OCI-M1 (cell line): ENCODE measurements around the gene R3HCC1L.
"Not testable (repeated sequence)": the region's sequence is repeated elsewhere in the genome, so short reads cannot be mapped to it uniquely, and the experiment has no call there.

Experiments used
- DNase-seq: peaks from one replicate; lab custom pipeline; 2025; lab: John Stamatoyannopoulos, UW

R3HCC1L gene

GRCh38 chr10:98131619-98132018 is 2.8 kb upstream of the R3HCC1L start:
- no peak for DNase-seq

GRCh38 chr10:98133075-98133752 is 1.2 kb upstream of the R3HCC1L start:
- not testable (repeated sequence) for DNase-seq

- no peak for DNase-seq
Measured at GRCh38 chr10:98134117-98134430, 383 bp upstream of the R3HCC1L start.

- no peak for DNase-seq
Measured at GRCh38 chr10:98135222-98135899, 904 bp downstream of the R3HCC1L start.

GRCh38 chr10:98136775-98137174 is 2.3 kb downstream of the R3HCC1L start:
- not testable (repeated sequence) for DNase-seq

GRCh38 chr10:98138031-98138430 is 3.6 kb downstream of the R3HCC1L start:
- no peak for DNase-seq

GRCh38 chr10:98139431-98139830 is 5.0 kb downstream of the R3HCC1L start:
- DNase-seq: no peak

- DNase-seq: peak; percentile 23
Measured at GRCh38 chr10:98141484-98142073, 7.1 kb downstream of the R3HCC1L start.

- DNase-seq: no peak
Measured at GRCh38 chr10:98144985-98145384, 10.5 kb downstream of the R3HCC1L start.

- DNase-seq: no peak
Measured at GRCh38 chr10:98149858-98150257, 15.4 kb downstream of the R3HCC1L start.

GRCh38 chr10:98150544-98150943 is 16.1 kb downstream of the R3HCC1L start:
- no peak for DNase-seq

- DNase-seq: not testable (repeated sequence)
Measured at GRCh38 chr10:98152778-98153177, 18.3 kb downstream of the R3HCC1L start.

- not testable (repeated sequence) for DNase-seq
Measured at GRCh38 chr10:98153213-98153958, 18.9 kb downstream of the R3HCC1L start.

GRCh38 chr10:98154076-98154475 is 19.6 kb downstream of the R3HCC1L start:
- DNase-seq: no peak

GRCh38 chr10:98158576-98158975 is 24.1 kb downstream of the R3HCC1L start:
- peak; percentile 17 for DNase-seq

GRCh38 chr10:98163941-98164340 is 29.5 kb downstream of the R3HCC1L start:
- no peak for DNase-seq

GRCh38 chr10:98167191-98167590 is 32.7 kb downstream of the R3HCC1L start:
- DNase-seq: no peak

- no peak for DNase-seq
Measured at GRCh38 chr10:98168147-98168546, 33.7 kb downstream of the R3HCC1L start.

- no peak for DNase-seq
Measured at GRCh38 chr10:98168766-98169165, 34.3 kb downstream of the R3HCC1L start.

GRCh38 chr10:98169379-98169778 is 34.9 kb downstream of the R3HCC1L start:
- DNase-seq: no peak

GRCh38 chr10:98170249-98171117 is 36.0 kb downstream of the R3HCC1L start:
- peak; percentile 87 for DNase-seq

- DNase-seq: no peak
Measured at GRCh38 chr10:98172073-98172472, 37.6 kb downstream of the R3HCC1L start.
